Neuronal stem cell (in vitro differentiated cells): ENCODE results near the gene AGXT.

Source experiments
- DNase-seq: peaks from one replicate; pipeline ENCODE4 v3.0.0-alpha.2; 2013; ENCODE audit warnings: low spot score
- H2AFZ ChIP-seq: one replicate; pipeline ENCODE4 v1.6.1; 2013; ENCODE audit warnings: mild to moderate bottlenecking, low read length, inconsistent platforms
- H2AK5ac ChIP-seq: 2 replicates; pipeline ENCODE4 v1.6.1; 2013; ENCODE audit warnings: low read depth, mild to moderate bottlenecking, inconsistent platforms, low read length, moderate library complexity, mixed read lengths
- H2BK120ac ChIP-seq: 2 replicates; pipeline ENCODE4 v1.6.1; 2013; ENCODE audit warnings: low read depth, mild to moderate bottlenecking, inconsistent platforms, low read length, moderate library complexity, mixed read lengths
- H2BK12ac ChIP-seq: one replicate; pipeline ENCODE4 v1.6.1; 2013; ENCODE audit warnings: low read length, inconsistent platforms
- H2BK15ac ChIP-seq: 2 replicates; pipeline ENCODE4 v1.6.1; 2013; ENCODE audit warnings: mild to moderate bottlenecking, low read length, inconsistent platforms, mixed read lengths
- H2BK5ac ChIP-seq: one replicate; pipeline ENCODE4 v1.6.1; 2013; ENCODE audit warnings: inconsistent platforms, mild to moderate bottlenecking, low read length, moderate library complexity
- H3K14ac ChIP-seq: one replicate; pipeline ENCODE4 v1.6.1; 2013; ENCODE audit warnings: low read length, inconsistent platforms
- H3K18ac ChIP-seq: 2 replicates; pipeline ENCODE4 v1.6.1; 2013; ENCODE audit warnings: low read length, inconsistent platforms
- H3K23ac ChIP-seq: 2 replicates; pipeline ENCODE4 v1.6.1; 2013; ENCODE audit warnings: low read depth, mild to moderate bottlenecking, mixed read lengths, low read length, inconsistent platforms; ENCODE audit not compliant: poor library complexity
- H3K27ac ChIP-seq: replicated peaks from 3 replicates; pipeline ENCODE4 v1.5.1; 2013; ENCODE audit warnings: low read length, inconsistent platforms
- H3K27me3 ChIP-seq, 3 experiments: 2 replicates each; pipeline ENCODE4 v1.6.1; 2013; ENCODE audit warnings: low read length in 3 of 3, mild to moderate bottlenecking in 2 of 3, inconsistent platforms in 1 of 3, low read depth in 1 of 3, mixed read lengths in 1 of 3, moderate library complexity in 1 of 3; ENCODE audit not compliant: control insufficient read depth in 3 of 3, insufficient read depth in 3 of 3
- H3K36me3 ChIP-seq, 2 donors: replicated peaks in 1 of 2; 2 replicates each; pipeline ENCODE4 v1.6.1; 2013; ENCODE audit warnings: low read length in 2 of 2; ENCODE audit not compliant: control insufficient read depth in 2 of 2, insufficient read depth in 2 of 2
- H3K4ac ChIP-seq: 2 replicates; pipeline ENCODE4 v1.6.1; 2013; ENCODE audit warnings: inconsistent platforms, mild to moderate bottlenecking, low read length, moderate library complexity
- H3K4me1 ChIP-seq, 2 donors: 1 replicate in 1 of 2; 2 replicates in 1 of 2; pipeline ENCODE4 v1.6.1; 2013; ENCODE audit warnings: low read length in 2 of 2, low read depth in 1 of 2; ENCODE audit not compliant: control insufficient read depth in 2 of 2, insufficient read depth in 1 of 2
- H3K4me2 ChIP-seq: one replicate; pipeline ENCODE4 v1.6.1; 2013; ENCODE audit warnings: mild to moderate bottlenecking, low read length, inconsistent platforms; ENCODE audit not compliant: insufficient read depth, poor library complexity, severe bottlenecking
- H3K4me3 ChIP-seq, 2 donors: 2 replicates each; pipeline ENCODE4 v1.5.1; 2013; ENCODE audit warnings: low read length in 2 of 2, mild to moderate bottlenecking in 2 of 2, inconsistent platforms in 1 of 2, moderate library complexity in 1 of 2
- H3K79me1 ChIP-seq: one replicate; pipeline ENCODE4 v1.6.1; 2013; ENCODE audit warnings: low read depth, mild to moderate bottlenecking, inconsistent platforms, low read length, moderate library complexity
- H3K9ac ChIP-seq: one replicate; pipeline ENCODE4 v1.6.1; 2013; ENCODE audit warnings: mild to moderate bottlenecking, low read depth, low read length, inconsistent platforms; ENCODE audit not compliant: poor library complexity
- H3K9me3 ChIP-seq, 2 donors: replicated peaks in 1 of 2; 2 replicates each; pipeline versions ENCODE3 to v1.6.1; 2013; ENCODE audit warnings: low read length in 2 of 2, mild to moderate bottlenecking in 2 of 2, inconsistent platforms in 1 of 2, low read depth in 1 of 2, mixed read lengths in 1 of 2, moderate library complexity in 1 of 2; ENCODE audit not compliant: control insufficient read depth in 2 of 2, insufficient read depth in 1 of 2
- H4K8ac ChIP-seq: one replicate; pipeline ENCODE4 v1.6.1; 2013; ENCODE audit warnings: low read depth, mild to moderate bottlenecking, inconsistent platforms, low read length, moderate library complexity
- H4K91ac ChIP-seq: one replicate; pipeline ENCODE4 v1.6.1; 2013; ENCODE audit warnings: low read length, low read depth, mild to moderate bottlenecking, inconsistent platforms; ENCODE audit not compliant: poor library complexity
- WGBS, 2 donors: extraction: QIAGEN DNeasy Blood & Tissue Kit; methylation state at CpG; one replicate each; pipeline ENCODE4 v1.1.7; 2013; ENCODE audit warnings: missing lambda C conversion rate in 2 of 2, mixed read lengths in 1 of 2; ENCODE audit not compliant: insufficient read length in 2 of 2, insufficient replicate concordance in 1 of 2; ENCODE audit errors: extremely low coverage in 2 of 2; 5-methylcytosine and 5-hydroxymethylcytosine counted together

Gene AGXT

DNA sequence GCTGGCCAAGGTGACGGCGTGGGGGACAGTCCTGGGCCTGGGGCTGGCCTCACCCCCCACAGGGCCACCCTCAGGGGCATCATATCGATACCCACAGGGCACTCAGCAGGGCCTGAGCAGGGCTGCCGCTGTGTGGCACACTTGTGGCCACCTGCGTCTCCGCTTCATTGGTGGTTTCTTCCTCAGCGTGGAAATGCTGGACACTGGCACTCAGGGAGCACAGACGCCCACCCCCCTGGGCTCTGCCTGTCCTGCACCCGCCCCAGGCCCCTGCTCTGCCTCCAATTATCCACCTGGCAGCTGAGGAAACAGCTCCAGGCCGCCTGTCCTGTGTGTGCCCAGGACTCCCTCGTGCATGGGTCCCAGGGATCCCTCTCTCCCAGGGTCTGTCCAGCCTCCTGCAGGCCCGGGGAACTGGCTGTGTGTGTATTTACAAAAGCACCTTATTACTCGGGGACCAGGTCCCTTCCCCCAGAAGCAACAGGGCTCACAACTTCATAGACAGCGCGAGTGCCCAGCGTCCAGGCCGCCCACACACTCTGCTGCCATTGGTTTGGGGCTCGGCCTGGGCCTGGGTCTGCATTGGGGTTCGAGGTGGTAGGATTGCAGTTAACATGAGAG lies 50.6 kb downstream of the AGXT start:
- Histone ChIP-seq H3K36me3 (no peaks in the 10 kb centered on the region), H3K4me2 (no peak overlapping the region), H2BK5ac (no peak overlapping the region), H2BK120ac (no peak overlapping the region), H2AK5ac (peak overlapping the region; percentile 28), H2BK12ac (no peak overlapping the region), H3K18ac (peak overlapping the region; percentile 4), H3K27me3 (peaks cover 0 to 62% (median 8%) of the 10 kb centered on the region in 3 experiments), H3K4ac (no peak overlapping the region), H3K4me3 (no peak overlapping the region), H3K9me3 (no peaks in the 10 kb centered on the region), H4K8ac (no peak overlapping the region), H2BK15ac (peak overlapping the region; percentile 81), H3K23ac (no peak overlapping the region), H3K27ac (no peak overlapping the region), H4K91ac (no peak overlapping the region), H3K4me1 (peaks cover 3 to 8% of the 10 kb centered on the region in 2 donors), H2AFZ (no peak overlapping the region), H3K79me1 (peaks cover 2% of the 10 kb centered on the region), H3K9ac (no peak overlapping the region), H3K14ac (peak overlapping the region; percentile 82)
- no peak for DNase-seq
- no CpG with 5 or more reads among the region's 19 CpGs for WGBS, 2 donors

DNA sequence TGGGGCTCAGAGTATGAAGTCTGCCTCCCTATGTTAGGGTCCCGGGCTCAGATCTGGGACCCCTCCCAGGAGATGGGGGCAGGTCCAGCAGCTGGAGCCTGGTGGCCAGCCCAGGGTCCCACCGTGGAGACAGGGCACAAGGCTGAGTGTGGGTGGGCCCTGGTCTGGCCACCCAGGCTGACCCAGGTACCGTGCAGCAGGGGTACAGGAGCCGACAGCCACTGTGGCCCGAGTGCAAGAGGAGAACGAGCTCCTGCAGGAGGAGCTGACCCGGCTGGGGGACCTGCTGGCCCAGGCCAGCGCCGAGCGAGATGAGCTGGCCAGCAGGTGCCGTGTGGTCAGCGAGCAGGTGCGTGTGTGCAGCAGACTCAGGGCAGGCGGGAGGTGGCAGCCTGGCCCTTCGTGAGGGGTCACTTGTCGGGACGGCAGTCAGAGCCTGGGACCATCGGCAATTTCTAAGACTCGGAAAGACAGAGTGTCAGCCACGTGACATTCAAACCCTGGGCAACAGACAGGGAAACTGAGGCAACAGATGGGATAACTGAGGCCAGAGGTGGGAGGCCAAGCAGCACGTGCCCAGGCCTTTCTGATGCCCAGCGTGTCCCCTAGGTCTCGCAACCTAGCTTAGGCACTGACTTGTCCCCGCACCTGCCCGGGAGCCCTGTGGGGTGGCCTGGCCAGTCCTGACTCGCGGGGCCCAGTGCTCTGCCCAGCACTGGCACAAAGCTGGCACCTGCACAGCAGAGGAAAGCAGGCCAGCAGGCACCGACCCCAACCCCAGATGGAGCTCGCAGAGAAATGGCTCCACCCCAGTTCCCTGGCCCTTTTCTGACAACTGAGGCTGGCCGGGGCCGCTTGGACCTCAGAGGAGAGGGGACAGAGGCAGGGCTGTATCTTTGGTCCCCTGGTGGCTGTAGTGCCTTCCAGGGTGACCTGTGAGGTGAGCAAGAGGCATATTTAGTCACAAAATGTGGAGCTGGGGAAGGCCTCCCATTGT lies 51.5 kb downstream of the AGXT start:
- DNase-seq = no peak
- H3K27me3 ChIP-seq = peaks cover 0 to 56% (median 8%) of the 10 kb centered on the region in 3 experiments
- no peak overlapping the region for H2AFZ ChIP-seq
- no peak overlapping the region for H3K27ac ChIP-seq
- no peak overlapping the region for H4K91ac ChIP-seq
- H2BK15ac ChIP-seq = peak overlapping the region; percentile 81
- H3K4me1 ChIP-seq = peaks cover 3 to 8% of the 10 kb centered on the region in 2 donors
- H3K4ac ChIP-seq = peak overlapping the region; percentile 76
- peak overlapping the region; percentile 58 for H2BK12ac ChIP-seq
- no peak overlapping the region for H2BK120ac ChIP-seq
- no CpG with 5 or more reads among the region's 31 CpGs for WGBS, 2 donors
- H3K23ac ChIP-seq = no peak overlapping the region
- H3K4me2 ChIP-seq = no peak overlapping the region
- H2AK5ac ChIP-seq = peak overlapping the region; percentile 75
- H4K8ac ChIP-seq = peak overlapping the region; percentile 43
- H3K79me1 ChIP-seq = peaks cover 2% of the 10 kb centered on the region
- H3K4me3 ChIP-seq = no peak overlapping the region
- H3K9me3 ChIP-seq = no peaks in the 10 kb centered on the region
- H3K14ac ChIP-seq = peak overlapping the region; percentile 56
- H2BK5ac ChIP-seq = no peak overlapping the region
- peak overlapping the region; percentile 64 for H3K18ac ChIP-seq
- no peak overlapping the region for H3K9ac ChIP-seq
- H3K36me3 ChIP-seq = no peaks in the 10 kb centered on the region

- Histone ChIP-seq H3K27me3 (peaks cover 0 to 49% (median 3%) of the 10 kb centered on the region in 3 experiments), H3K18ac (no peak overlapping the region), H2BK5ac (no peak overlapping the region), H2BK12ac (no peak overlapping the region), H4K8ac (no peak overlapping the region), H2AFZ (no peak overlapping the region), H3K4ac (no peak overlapping the region), H3K23ac (no peak overlapping the region), H3K9me3 (no peaks in the 10 kb centered on the region), H2BK120ac (no peak overlapping the region), H3K79me1 (peaks cover 5% of the 10 kb centered on the region), H3K9ac (no peak overlapping the region), H2BK15ac (peak overlapping the region; percentile 81), H4K91ac (no peak overlapping the region), H3K14ac (no peak overlapping the region), H3K36me3 (no peaks in the 10 kb centered on the region), H3K4me1 (peaks cover 3 to 8% of the 10 kb centered on the region in 2 donors), H3K4me2 (no peak overlapping the region), H3K27ac (no peak overlapping the region), H2AK5ac (no peak overlapping the region), H3K4me3 (no peak overlapping the region)
- WGBS, 2 donors = no CpG with 5 or more reads among the region's 4 CpGs
- no peak for DNase-seq
Measured at GRCh38 chr2:240920783-240921231, 52.2 kb downstream of the AGXT start.
